Tibial nerve (tissue), 4 donors: Measurements from ENCODE around the gene KIF6. TPM values are rescaled to one million over a fixed set of nuclear protein-coding genes. Genes with fewer than 3 reads are reported as not detected.
A peak's percentile ranks its signal among the peaks of the same experiment; 100 is the strongest.

ENCODE experiments used
- DNase-seq, 2 donors: peaks; one replicate each; pipeline ENCODE4 v3.0.0-alpha.2; 2019; ENCODE audit warnings: low spot score in 2 of 2
- H3K27ac ChIP-seq, 4 donors: fragments of 200-600 bp; sonication (generic) in 3 of 4; one replicate each; pipeline ENCODE4 v1.5.1; 2017 to 2019; ENCODE audit warnings: mild to moderate bottlenecking in 1 of 4
- H3K27me3 ChIP-seq, 2 donors: fragments of 200-600 bp; sonication (generic) in 1 of 2; one replicate each; pipeline versions ENCODE4 v1.5.1 to v1.6.0; 2017 to 2019
- H3K36me3 ChIP-seq, 3 donors: fragments of 200-600 bp; sonication (generic); one replicate each; pipeline ENCODE4 v1.5.1; 2018 to 2019
- H3K4me1 ChIP-seq, 4 donors: fragments of 200-600 bp; sonication (generic) in 3 of 4; one replicate each; pipeline ENCODE4 v1.5.1; 2017 to 2019
- H3K4me3 ChIP-seq, 4 donors: fragments of 200-600 bp; sonication (generic) in 3 of 4; one replicate each; pipeline ENCODE4 v1.5.1; 2017 to 2019; ENCODE audit warnings: mild to moderate bottlenecking in 1 of 4, moderate library complexity in 1 of 4
- H3K9me3 ChIP-seq, 4 donors: fragments of 200-600 bp; sonication (generic) in 3 of 4; one replicate each; pipeline ENCODE4 v1.5.1; 2017 to 2019
- CTCF ChIP-seq, 5 experiments: fragments of 200-600 bp in 3 of 5; fragments of 450-650 bp in 2 of 5; sonication (generic) in 3 of 5; IDR thresholded peaks; one replicate each; pipeline ENCODE4 v1.5.1; 2016 to 2019; ENCODE audit warnings: antibody characterized with exemption in 5 of 5, mild to moderate bottlenecking in 3 of 5, moderate library complexity in 2 of 5
- EP300 ChIP-seq, 2 donors: sonication (generic); formaldehyde crosslinking; IDR thresholded peaks; one replicate each; pipeline ENCODE4 v1.6.1; 2017; ENCODE audit warnings: antibody characterized with exemption in 2 of 2, mild to moderate bottlenecking in 1 of 2
- POLR2A ChIP-seq, 2 donors: fragments of 450-650 bp; IDR thresholded peaks; one replicate each; pipeline ENCODE4 v1.6.1; 2017; ENCODE audit warnings: antibody characterized with exemption in 2 of 2, mild to moderate bottlenecking in 2 of 2, moderate library complexity in 2 of 2
- WGBS, 2 donors: methylation state at CpG; one replicate each; pipeline ENCODE4 v1.1.5; 2018; 5-methylcytosine and 5-hydroxymethylcytosine counted together
- total RNA-seq, 4 donors: library from RNA; depleted of rRNA; stranded (reverse); fragments of >200 nt; gene quantifications; one replicate each; pipeline ENCODE4 v1.1.0, GENCODE V29; 2016

The KIF6 gene
- total RNA-seq, 4 donors from 2014 or later, result 0.22 to 0.59 TPM; not detected in 2

- no peak for TF ChIP-seq EP300 (IDR thresholded peaks at IDR 0.05)
- peak in 2 of 5 experiments; percentile 17 to 19 for TF ChIP-seq CTCF (IDR thresholded peaks at IDR 0.05)
- Histone ChIP-seq H3K4me1 (peaks cover 0 to 41% (median 13%) of the 10 kb centered on the region in 4 donors), H3K27me3 (no peaks in the 10 kb centered on the region), H3K36me3 (no peaks in the 10 kb centered on the region), H3K4me3 (no peak overlapping the region), H3K27ac (no peak overlapping the region), H3K9me3 (no peaks in the 10 kb centered on the region)
- DNase-seq, result no peak
- WGBS, 2 donors, result 42 to 63% methylated on average over 7 of the region's 7 CpGs
Observed at GRCh38 chr6:39301606-39302005, 423.6 kb downstream of the KIF6 start.

- TF ChIP-seq EP300 (IDR thresholded peaks at IDR 0.05), result no peak
- Histone ChIP-seq H3K4me3 (no peak overlapping the region), H3K36me3 (no peaks in the 10 kb centered on the region), H3K27ac (no peak overlapping the region), H3K4me1 (peaks cover 0 to 49% (median 18%) of the 10 kb centered on the region in 4 donors), H3K27me3 (no peaks in the 10 kb centered on the region), H3K9me3 (no peaks in the 10 kb centered on the region)
- DNase-seq, result no peak
- 81 to 84% methylated on average over 6 of the region's 6 CpGs for WGBS, 2 donors
Observed at GRCh38 chr6:39300739-39301138, 424.5 kb downstream of the KIF6 start.

GRCh38 chr6:39298061-39298460 lies 427.1 kb downstream of the KIF6 start:
- WGBS, 2 donors, result 54 to 60% methylated on average over 8 of the region's 10 CpGs
- H3K4me1 ChIP-seq, result peaks cover 0 to 62% (median 26%) of the 10 kb centered on the region in 4 donors
- no peaks in the 10 kb centered on the region for H3K36me3 ChIP-seq
- no peak for TF ChIP-seq CTCF (IDR thresholded peaks at IDR 0.05)
- TF ChIP-seq EP300 (IDR thresholded peaks at IDR 0.05), result no peak
- no peak for TF ChIP-seq POLR2A (IDR thresholded peaks at IDR 0.05)
- no peaks in the 10 kb centered on the region for H3K9me3 ChIP-seq
- no peak overlapping the region for H3K4me3 ChIP-seq
- H3K27ac ChIP-seq, result peak overlapping the region in 3 of 4 donors; percentile 41 to 82 (median 71)
- no peak for DNase-seq
- no peaks in the 10 kb centered on the region for H3K27me3 ChIP-seq

GRCh38 chr6:39296745-39297640 lies 428.2 kb downstream of the KIF6 start:
- Histone ChIP-seq H3K36me3 (no peaks in the 10 kb centered on the region), H3K4me1 (peaks cover 0 to 54% (median 20%) of the 10 kb centered on the region in 4 donors), H3K4me3 (no peak overlapping the region), H3K9me3 (no peaks in the 10 kb centered on the region), H3K27ac (peak overlapping the region; percentile 34 to 82 (median 56)), H3K27me3 (no peaks in the 10 kb centered on the region)
- 38 to 50% methylated on average over 16 to 18 of the region's 18 CpGs for WGBS, 2 donors
- DNase-seq, result peak; percentile 51 to 58
- peak in 1 of 2 donors; percentile 51 for TF ChIP-seq EP300 (IDR thresholded peaks at IDR 0.05)
- TF ChIP-seq CTCF (IDR thresholded peaks at IDR 0.05), result no peak
- TF ChIP-seq POLR2A (IDR thresholded peaks at IDR 0.05), result no peak

GRCh38 chr6:39295611-39296011 lies 429.6 kb downstream of the KIF6 start:
- WGBS, 2 donors, result 32 to 33% methylated on average over 5 of the region's 5 CpGs
- Histone ChIP-seq H3K27me3 (no peaks in the 10 kb centered on the region), H3K9me3 (no peaks in the 10 kb centered on the region), H3K4me3 (no peak overlapping the region), H3K4me1 (peaks cover 0 to 48% (median 20%) of the 10 kb centered on the region in 4 donors), H3K36me3 (no peaks in the 10 kb centered on the region), H3K27ac (peak overlapping the region; percentile 1 to 82 (median 52))
- TF ChIP-seq CTCF (IDR thresholded peaks at IDR 0.05) (no peak), EP300 (IDR thresholded peaks at IDR 0.05) (no peak), POLR2A (IDR thresholded peaks at IDR 0.05) (no peak)
- DNase-seq, result peak; percentile 63 to 65
